Left lung (tissue), 10 donors: Measurements from ENCODE around the gene ANXA4. TPM values are rescaled to one million over a fixed set of nuclear protein-coding genes. Genes with fewer than 3 reads are reported as not detected.

Source experiments
- ATAC-seq: fragments of 200-7000 bp; cut with Tn5 transposase; one replicate; pipeline ENCODE4 v1.9.1; 2020; ENCODE audit warnings: moderate library complexity
- DNase-seq, 4 donors: peaks; one replicate each; pipeline ENCODE4 v3.0.0-alpha.2; 2013 to 2020
- H3K27ac ChIP-seq, 2 donors: fragments of 200-600 bp; sonication (generic) in 1 of 2; one replicate each; pipeline versions ENCODE4 v1.5.0 to v1.8.0; 2020 to 2021
- H3K27me3 ChIP-seq, 2 donors: fragments of 200-600 bp; sonication (generic) in 1 of 2; one replicate each; pipeline versions ENCODE4 v1.5.0 to v1.8.0; 2020 to 2021
- H3K36me3 ChIP-seq, 2 donors: fragments of 200-600 bp; sonication (generic) in 1 of 2; one replicate each; pipeline versions ENCODE4 v1.5.0 to v1.8.0; 2020 to 2021
- H3K4me1 ChIP-seq, 2 donors: fragments of 200-600 bp; one replicate each; pipeline ENCODE4 v1.8.0; 2021
- H3K4me3 ChIP-seq, 2 donors: fragments of 200-600 bp; sonication (generic) in 1 of 2; one replicate each; pipeline versions ENCODE4 v1.5.0 to v1.8.0; 2020 to 2021; ENCODE audit warnings: mild to moderate bottlenecking in 1 of 2
- H3K9me3 ChIP-seq, 2 donors: fragments of 200-600 bp; sonication (generic) in 1 of 2; one replicate each; pipeline versions ENCODE4 v1.5.0 to v1.8.0; 2020 to 2021
- CTCF ChIP-seq, 2 donors: fragments of 200-600 bp; sonication (generic) in 1 of 2; IDR thresholded peaks; one replicate each; pipeline versions ENCODE4 v1.5.0 to v1.8.0; 2021; ENCODE audit warnings: antibody characterized with exemption in 2 of 2
- intact Hi-C, 2 donors: fragments of 100-400 bp; cut with DNase I; formaldehyde crosslinking; loops; one replicate each; pipeline versions ENCODE4 v1.11.2 to v1.14.2; 2022
- polyA plus RNA-seq, 6 donors: library from polyadenylated mRNA; unstranded; fragments of 120-200 nt; gene quantifications; one replicate each; pipeline ENCODE4 v1.2.1, GENCODE V29; 2013; ENCODE audit not compliant: insufficient read length in 6 of 6
- total RNA-seq, 2 donors: library from RNA; stranded (reverse); fragmentation: NEBNext Ultra II Directional; extraction: Animal tissue kit (Norgen Biotek cat#: 25700); gene quantifications; one replicate each; pipeline ENCODE4 v1.2.1, GENCODE V29; 2021
- donor health status: DM: no; HTN: yes; CAD: no.
- donor health status: DM: no; HTN: no; CAD: no.

ANXA4 gene
- total and polyA plus RNA-seq, 8 donors = 74.9 to 217 (median 85.7) TPM

- TF ChIP-seq CTCF (IDR thresholded peaks at IDR 0.05) = no peak
- Histone ChIP-seq H3K27ac (no peak overlapping the region), H3K4me1 (no peaks in the 10 kb centered on the region), H3K27me3 (no peaks in the 10 kb centered on the region), H3K36me3 (peaks cover 0 to 65% of the 10 kb centered on the region in 2 donors), H3K4me3 (no peak overlapping the region), H3K9me3 (no peaks in the 10 kb centered on the region)
- ATAC-seq (no peak), DNase-seq (no peak)
- intact Hi-C loops = no loop called here
Observed at GRCh38 chr2:69846182-69847067, 104.5 kb downstream of the ANXA4 start.

GRCh38 chr2:69847068-69847828 is 105.3 kb downstream of the ANXA4 start:
- ATAC-seq (no peak), DNase-seq (no peak)
- no peak overlapping the region for H3K4me3 ChIP-seq
- no peak for TF ChIP-seq CTCF (IDR thresholded peaks at IDR 0.05)
- H3K27ac ChIP-seq = no peak overlapping the region
- H3K4me1 ChIP-seq = no peaks in the 10 kb centered on the region
- no peaks in the 10 kb centered on the region for H3K9me3 ChIP-seq
- H3K27me3 ChIP-seq = no peaks in the 10 kb centered on the region
- H3K36me3 ChIP-seq = peaks cover 0 to 66% of the 10 kb centered on the region in 2 donors
- intact Hi-C loops = no loop called here

- Histone ChIP-seq H3K27me3 (no peaks in the 10 kb centered on the region), H3K4me3 (no peak overlapping the region), H3K9me3 (no peaks in the 10 kb centered on the region), H3K4me1 (no peaks in the 10 kb centered on the region), H3K27ac (no peak overlapping the region), H3K36me3 (peaks cover 0 to 70% of the 10 kb centered on the region in 2 donors)
- DNase-seq = no peak
- no peak for ATAC-seq
- no peak for TF ChIP-seq CTCF (IDR thresholded peaks at IDR 0.05)
- intact Hi-C loops = no loop called here
Observed at GRCh38 chr2:69848186-69848790, 106.4 kb downstream of the ANXA4 start.

GRCh38 chr2:69858261-69858660 is 116.3 kb downstream of the ANXA4 start:
- no peaks in the 10 kb centered on the region for H3K4me1 ChIP-seq
- no peak for ATAC-seq
- H3K9me3 ChIP-seq = no peaks in the 10 kb centered on the region
- intact Hi-C loops = no loop called here
- H3K4me3 ChIP-seq = no peak overlapping the region
- no peaks in the 10 kb centered on the region for H3K27me3 ChIP-seq
- no peak for TF ChIP-seq CTCF (IDR thresholded peaks at IDR 0.05)
- H3K27ac ChIP-seq = no peak overlapping the region
- DNase-seq = no peak
- peaks cover 0 to 17% of the 10 kb centered on the region in 2 donors for H3K36me3 ChIP-seq

GRCh38 chr2:69863298-69863697 is 121.4 kb downstream of the ANXA4 start:
- H3K36me3 ChIP-seq = peaks cover 0 to 53% of the 10 kb centered on the region in 2 donors
- DNase-seq = no peak
- no peaks in the 10 kb centered on the region for H3K9me3 ChIP-seq
- no peak overlapping the region for H3K27ac ChIP-seq
- no peaks in the 10 kb centered on the region for H3K27me3 ChIP-seq
- no peak for ATAC-seq
- H3K4me1 ChIP-seq = no peaks in the 10 kb centered on the region
- intact Hi-C loops = no loop called here
- H3K4me3 ChIP-seq = no peak overlapping the region
- no peak for TF ChIP-seq CTCF (IDR thresholded peaks at IDR 0.05)
